HG03565 (cell line): Measurements from ENCODE around the gene CBLB.

Experiments
- ATAC-seq: cut with Tn5 transposase; IDR thresholded peaks from one replicate; pipeline ENCODE4 v1.9.1; 2021; ENCODE audit warnings: mild to moderate bottlenecking, moderate library complexity; ENCODE audit not compliant: unreplicated experiment

Gene CBLB

DNA sequence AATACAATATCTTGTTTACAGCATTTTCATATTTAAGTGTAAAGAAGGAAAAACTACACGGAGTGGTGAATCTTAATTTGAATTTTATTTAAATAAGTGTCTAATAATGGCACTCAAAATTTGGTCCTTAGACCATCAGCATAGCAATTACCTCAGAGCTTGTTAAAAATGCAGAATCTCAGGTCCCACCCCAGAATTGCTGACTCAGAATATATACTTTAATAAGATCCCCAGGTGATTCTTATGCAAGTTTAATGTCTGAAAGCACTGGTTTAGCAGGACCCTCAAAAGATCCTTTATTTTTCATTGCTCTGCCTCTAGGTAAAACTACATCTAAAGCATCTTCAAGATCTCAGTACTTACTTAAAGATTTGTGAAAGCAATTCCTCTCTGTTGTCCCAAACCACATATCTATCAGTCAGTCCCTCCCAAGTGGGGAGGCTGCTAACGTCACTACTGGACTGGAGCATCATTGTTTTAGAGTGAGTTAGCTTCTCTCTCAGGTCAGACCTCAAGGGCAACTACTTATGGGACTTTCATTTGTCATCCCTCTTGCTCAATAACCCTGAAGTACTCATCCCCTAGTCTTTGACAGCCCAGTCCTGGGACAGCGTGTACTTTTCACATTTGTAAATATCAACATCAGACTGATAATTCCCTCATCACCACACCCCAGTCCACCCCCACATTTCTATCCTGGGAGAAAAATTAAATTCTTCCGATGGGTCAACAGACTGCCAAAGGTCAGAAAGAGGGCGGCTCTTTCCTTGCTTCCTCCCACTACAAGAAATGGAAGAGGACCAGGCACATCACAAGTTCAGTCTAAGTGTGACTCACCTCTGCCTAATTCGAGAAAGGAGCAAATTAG is 76.7 kb downstream of the CBLB start:
- ATAC-seq = no peak

DNA sequence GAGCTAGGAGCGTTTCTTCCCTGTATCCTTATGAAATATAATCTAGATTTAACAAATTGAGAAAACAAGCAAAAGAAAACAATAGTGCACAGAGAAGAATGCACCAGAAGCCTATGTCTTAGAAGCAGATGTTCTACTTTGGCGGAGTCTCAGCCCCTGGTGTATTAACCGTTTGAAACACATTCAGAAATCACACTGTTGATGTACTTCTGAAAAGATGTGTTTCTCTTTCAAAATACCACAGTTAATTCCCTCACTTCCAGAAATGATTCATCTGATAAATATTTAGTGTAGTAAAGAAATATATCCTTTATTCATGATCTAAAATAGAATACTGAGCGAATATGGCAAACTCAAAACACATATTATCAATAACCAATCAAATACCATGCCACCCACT is 77.7 kb downstream of the CBLB start:
- no peak for ATAC-seq

DNA sequence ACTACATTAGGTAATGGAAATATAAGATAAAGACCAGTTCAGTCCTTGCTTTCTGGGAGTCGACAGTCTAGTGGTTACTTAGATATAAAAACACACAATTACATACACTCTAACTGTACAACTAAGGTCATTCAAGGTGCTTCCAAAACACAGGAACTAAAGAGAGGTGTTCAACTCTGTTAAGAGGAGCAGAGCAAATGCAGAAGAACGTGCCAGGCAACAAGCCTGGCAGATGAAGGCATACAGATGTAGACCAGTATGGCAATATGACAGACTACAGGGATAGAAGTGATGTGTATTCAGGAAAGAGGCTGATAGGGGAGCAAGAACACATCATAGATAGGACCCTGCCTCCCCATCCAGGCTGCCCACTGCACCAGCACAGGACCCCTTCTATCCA is 78.3 kb downstream of the CBLB start:
- ATAC-seq = no peak

GRCh38 chr3:105788593-105788992 is 80.2 kb downstream of the CBLB start:
- ATAC-seq = no peak

DNA sequence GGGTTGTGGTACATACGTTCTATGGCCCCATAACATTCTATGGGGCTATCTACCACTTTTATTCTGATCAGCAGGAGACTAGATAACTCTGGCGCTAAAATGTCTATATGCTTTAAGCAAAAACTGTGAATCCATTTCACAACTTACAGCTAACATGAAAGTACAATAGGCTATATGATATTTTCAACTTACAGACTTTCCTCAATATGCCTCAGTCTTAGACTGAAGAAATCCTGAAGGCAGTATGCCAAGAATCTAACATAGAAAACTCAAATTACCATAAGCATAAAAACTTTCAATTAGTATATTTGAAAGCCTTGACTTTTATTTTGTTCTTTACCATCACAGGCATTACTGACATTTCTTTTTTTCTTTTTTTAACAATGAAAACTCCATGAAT is 81.4 kb downstream of the CBLB start:
- no peak for ATAC-seq

DNA sequence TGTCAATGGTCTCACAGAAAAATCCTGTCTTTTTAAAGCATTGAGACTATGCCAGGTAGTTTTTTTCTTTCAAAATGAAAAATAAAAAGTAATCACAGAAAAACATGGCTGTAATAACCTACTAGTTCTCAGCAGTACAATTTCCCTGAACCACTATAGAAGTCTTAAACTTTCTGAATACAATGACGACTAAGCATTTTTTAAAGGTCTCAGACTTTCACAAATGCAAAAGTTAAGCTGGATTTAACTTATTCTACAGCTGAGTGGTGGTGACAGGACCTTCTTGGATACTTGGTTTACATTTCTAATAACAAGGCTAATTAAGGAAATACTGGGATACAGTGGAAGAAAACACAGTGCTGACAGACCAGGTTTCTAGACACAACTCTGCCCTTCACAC is 81.8 kb downstream of the CBLB start:
- no peak for ATAC-seq

DNA sequence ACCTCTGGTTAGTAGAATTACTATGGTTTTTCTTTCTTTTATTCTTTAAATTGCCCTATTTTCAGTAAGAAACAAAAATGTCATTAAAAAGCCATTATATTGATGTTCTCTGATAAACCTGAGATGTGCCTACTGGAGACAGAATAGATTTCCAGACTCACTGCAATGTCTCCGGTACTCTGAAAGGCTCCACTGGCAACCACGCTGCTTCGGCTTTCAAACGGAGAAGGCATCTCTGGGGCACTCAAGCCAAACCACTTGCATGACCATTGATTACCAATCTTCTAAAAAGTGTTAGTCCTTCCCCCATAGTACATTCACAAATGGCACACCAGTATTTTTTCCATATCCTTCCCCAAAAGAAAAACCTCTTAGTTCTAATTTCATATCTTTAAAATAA is 82.6 kb downstream of the CBLB start:
- ATAC-seq = no peak

- no peak for ATAC-seq
Measured at GRCh38 chr3:105785803-105786202, 83.0 kb downstream of the CBLB start.

GRCh38 chr3:105783631-105784030 is 85.2 kb downstream of the CBLB start:
- ATAC-seq = no peak

DNA sequence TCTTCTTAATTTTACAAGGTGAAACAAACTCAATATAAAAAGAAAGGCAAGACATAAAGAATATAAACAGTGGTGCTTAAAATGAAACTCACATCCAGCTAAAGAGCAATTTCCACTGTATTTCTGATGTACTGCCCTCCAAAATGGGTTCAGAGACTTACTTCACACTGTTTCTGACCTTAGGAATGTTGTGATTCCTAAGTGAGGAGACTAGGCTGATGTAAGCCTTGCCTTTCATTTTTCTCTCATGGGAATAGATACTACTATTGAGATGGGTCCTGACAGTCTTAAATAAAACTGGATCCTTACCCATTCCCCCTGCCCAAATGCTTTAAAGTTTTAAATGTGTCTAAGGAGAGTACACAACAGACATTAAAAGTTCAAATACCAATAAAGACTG is 86.9 kb downstream of the CBLB start:
- no peak for ATAC-seq

- no peak for ATAC-seq
Measured at GRCh38 chr3:105780107-105780506, 88.7 kb downstream of the CBLB start.

GRCh38 chr3:105775368-105775767 is 93.4 kb downstream of the CBLB start:
- no peak for ATAC-seq

GRCh38 chr3:105774444-105775180 is 94.2 kb downstream of the CBLB start:
- no peak for ATAC-seq

GRCh38 chr3:105773291-105773690 is 95.5 kb downstream of the CBLB start:
- ATAC-seq = no peak

GRCh38 chr3:105772635-105773034 is 96.2 kb downstream of the CBLB start:
- no peak for ATAC-seq

- ATAC-seq = no peak
Measured at GRCh38 chr3:105771392-105771791, 97.4 kb downstream of the CBLB start.

DNA sequence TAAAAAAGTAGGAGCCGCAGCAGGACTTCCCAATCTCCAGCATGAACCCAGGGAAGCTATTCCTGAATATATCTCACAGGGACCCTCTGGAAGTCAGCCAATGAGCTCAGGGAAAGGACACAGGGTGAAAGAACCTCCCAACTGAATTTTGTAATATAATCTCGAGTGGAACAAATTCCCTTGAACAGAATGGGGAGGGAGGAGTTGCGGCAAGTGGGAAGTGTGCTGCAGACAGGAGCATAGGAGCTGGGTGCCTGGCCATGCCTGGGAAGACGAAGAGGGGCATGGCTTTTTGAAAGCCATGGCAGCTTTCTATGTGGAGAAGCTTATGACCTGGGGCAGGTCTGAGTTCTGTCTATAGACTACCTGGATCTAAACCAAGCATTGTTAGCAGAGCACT is 98.4 kb downstream of the CBLB start:
- ATAC-seq = no peak

DNA sequence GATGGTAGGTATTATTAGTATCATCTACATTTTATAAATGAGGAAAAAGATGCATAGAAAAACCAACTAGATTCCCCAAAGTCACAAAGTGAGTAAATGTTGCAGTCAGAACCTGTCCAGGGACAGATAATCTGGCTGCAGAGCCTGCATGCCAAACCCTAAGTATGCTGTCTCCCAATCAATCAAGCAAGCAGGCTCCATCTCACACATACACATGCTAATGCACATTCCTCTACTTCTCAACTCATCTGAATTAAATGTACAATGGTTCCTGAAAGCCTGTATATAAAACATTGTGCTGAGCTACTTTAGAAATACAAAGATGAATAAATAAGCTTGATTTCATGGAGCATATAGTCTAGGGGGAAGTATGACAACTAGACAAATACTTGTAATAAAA is 101.0 kb downstream of the CBLB start:
- ATAC-seq = no peak

GRCh38 chr3:105767216-105767615 is 101.6 kb downstream of the CBLB start:
- no peak for ATAC-seq

DNA sequence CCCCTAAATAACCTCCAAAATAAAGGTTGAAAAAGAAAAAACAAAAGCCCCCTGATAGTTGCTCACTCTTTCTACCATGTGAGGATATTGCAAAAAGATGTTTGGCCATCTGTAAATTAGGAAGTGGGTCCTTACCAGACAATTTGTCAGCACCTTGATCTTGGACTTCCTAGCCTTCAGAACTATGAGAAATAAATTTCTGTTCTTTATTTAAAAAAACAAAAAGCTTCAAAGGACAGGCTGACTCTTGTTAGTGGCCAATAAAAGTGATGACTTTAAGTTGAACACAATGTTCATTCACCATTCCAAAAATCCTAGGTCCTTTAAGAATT is 103.5 kb downstream of the CBLB start:
- ATAC-seq = no peak

- ATAC-seq = peak; percentile 53
Measured at GRCh38 chr3:105764378-105765307, 104.2 kb downstream of the CBLB start.
